Spinal cord (tissue), 10 donors: ENCODE measurements around the gene LGALS14. TPM values are rescaled to one million over a fixed set of nuclear protein-coding genes. Genes with fewer than 3 reads are reported as not detected.
"Not testable (repeated sequence)": the region's sequence is repeated elsewhere in the genome, so short reads cannot be mapped to it uniquely, and the experiment has no call there.

ENCODE experiments used
- DNase-seq, 6 donors: peaks; one replicate each; pipeline versions ENCODE4 v3.0.0 to v3.0.0-alpha.2; 2013 to 2015; ENCODE audit warnings: low spot score in 6 of 6, low read depth in 4 of 6
- H3K27ac ChIP-seq: one replicate; pipeline ENCODE4 v1.5.1; 2013; ENCODE audit warnings: low read depth, low read length, control low read depth
- H3K27me3 ChIP-seq: one replicate; pipeline ENCODE4 v1.6.1; 2013; ENCODE audit warnings: low read length; ENCODE audit not compliant: control insufficient read depth, insufficient read depth
- H3K36me3 ChIP-seq: one replicate; pipeline ENCODE4 v1.6.1; 2013; ENCODE audit warnings: low read length; ENCODE audit not compliant: control insufficient read depth, insufficient read depth
- H3K4me1 ChIP-seq: one replicate; pipeline ENCODE4 v1.6.1; 2013; ENCODE audit warnings: low read length; ENCODE audit not compliant: control insufficient read depth, insufficient read depth
- H3K4me3 ChIP-seq: one replicate; pipeline ENCODE4 v1.5.1; 2013; ENCODE audit warnings: low read depth, low read length, control low read depth
- H3K9me3 ChIP-seq: one replicate; pipeline ENCODE4 v1.6.1; 2013; ENCODE audit warnings: low read length; ENCODE audit not compliant: control insufficient read depth, insufficient read depth
- WGBS: methylation state at CpG from one replicate; pipeline ENCODE4 v1.1.5; 2013; ENCODE audit warnings: missing lambda C conversion rate; ENCODE audit not compliant: insufficient coverage; 5-methylcytosine and 5-hydroxymethylcytosine counted together
- polyA plus RNA-seq, 2 donors: library from polyadenylated mRNA; unstranded; fragments of 120-200 nt; gene quantifications; one replicate each; pipeline ENCODE4 v1.2.1, GENCODE V29; 2013; ENCODE audit not compliant: insufficient read length in 2 of 2
- total RNA-seq, 2 donors: library from RNA; depleted of rRNA in 1 of 2; stranded (reverse); fragments of 120-200 nt in 1 of 2; fragments of >200 nt in 1 of 2; gene quantifications; one replicate each; pipeline versions ENCODE4 v1.2.3 to v1.2.4, GENCODE V29; 2013 to 2014
- donor health status: healthy.

Gene LGALS14
- total and polyA plus RNA-seq, 4 donors = 0.28 to 0.57 (median 0.35) TPM; not detected in 1

DNA sequence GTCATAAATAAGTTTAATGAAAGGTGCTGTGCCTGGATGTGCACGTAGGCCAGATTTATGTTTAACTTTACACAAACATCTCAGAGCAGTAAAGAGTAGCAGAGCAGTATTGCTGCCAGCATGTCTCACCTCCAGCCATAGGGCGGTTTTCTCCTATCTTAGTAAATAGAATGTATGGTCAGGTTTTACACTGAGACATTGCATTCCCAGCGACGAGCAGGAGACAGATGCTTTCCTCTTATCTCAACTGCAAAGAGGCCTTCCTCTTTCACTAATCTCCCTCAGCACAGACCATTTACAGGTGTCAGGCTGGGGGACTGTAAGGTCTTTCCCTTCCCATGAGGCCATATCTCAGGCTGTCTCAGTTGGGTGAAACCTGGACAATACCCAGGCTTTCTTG, 15.6 kb upstream of the LGALS14 start:
- not testable (repeated sequence) for H3K4me1 ChIP-seq, H3K9me3 ChIP-seq, DNase-seq, H3K27me3 ChIP-seq, H3K36me3 ChIP-seq, H3K4me3 ChIP-seq, H3K27ac ChIP-seq
- WGBS = no CpG with 5 or more reads among the region's 4 CpGs

DNA sequence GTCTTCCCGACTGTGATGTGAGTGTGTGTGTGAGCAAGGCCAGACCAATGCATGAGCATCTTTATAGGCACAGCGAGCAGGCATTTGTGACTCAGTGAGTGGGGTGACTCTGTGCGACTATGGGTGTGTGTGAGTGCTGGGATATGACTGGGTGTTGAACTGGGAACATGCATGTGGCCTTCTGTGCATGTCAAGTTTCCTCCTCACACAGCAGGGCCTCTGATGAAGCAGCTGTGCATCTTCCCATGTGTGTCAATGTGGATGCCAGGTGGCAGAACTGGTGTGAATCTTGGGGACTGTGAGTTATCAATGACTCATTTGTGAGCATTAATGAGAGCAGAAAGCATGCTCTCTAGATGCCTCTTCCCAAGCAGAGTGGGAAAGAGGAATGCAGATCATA, 12.1 kb upstream of the LGALS14 start:
- H3K4me1 ChIP-seq = no peaks in the 10 kb centered on the region
- no peak for DNase-seq
- H3K9me3 ChIP-seq = no peaks in the 10 kb centered on the region
- no peaks in the 10 kb centered on the region for H3K27me3 ChIP-seq
- no peak overlapping the region for H3K4me3 ChIP-seq
- H3K27ac ChIP-seq = no peak overlapping the region
- H3K36me3 ChIP-seq = no peaks in the 10 kb centered on the region
- 85% methylated on average over 3 of the region's 3 CpGs for WGBS

DNA sequence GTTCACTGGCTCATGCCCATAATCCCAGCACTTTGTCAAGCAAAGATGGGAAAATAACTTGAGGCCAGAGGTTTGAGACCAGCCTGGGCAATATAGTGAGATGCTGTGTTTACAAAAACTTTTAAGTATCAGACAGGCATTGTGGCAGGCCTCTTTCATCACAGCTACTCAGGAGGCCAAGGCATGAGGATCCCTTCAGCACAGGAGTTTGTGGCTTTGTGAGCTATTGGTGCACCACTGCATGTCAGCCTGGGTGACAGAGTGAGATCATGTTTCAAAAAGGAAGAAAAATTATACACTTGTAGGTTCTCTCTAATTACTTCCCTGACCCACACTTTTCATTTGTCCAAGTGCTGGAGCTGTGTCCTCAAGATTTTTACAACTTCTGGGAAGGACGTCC, 11.5 kb upstream of the LGALS14 start:
- Histone ChIP-seq H3K4me3 (no peak overlapping the region), H3K27me3 (no peaks in the 10 kb centered on the region), H3K27ac (no peak overlapping the region), H3K4me1 (no peaks in the 10 kb centered on the region), H3K9me3 (no peaks in the 10 kb centered on the region), H3K36me3 (no peaks in the 10 kb centered on the region)
- 57% methylated on average over 1 of the region's 1 CpG for WGBS
- DNase-seq = no peak

DNA sequence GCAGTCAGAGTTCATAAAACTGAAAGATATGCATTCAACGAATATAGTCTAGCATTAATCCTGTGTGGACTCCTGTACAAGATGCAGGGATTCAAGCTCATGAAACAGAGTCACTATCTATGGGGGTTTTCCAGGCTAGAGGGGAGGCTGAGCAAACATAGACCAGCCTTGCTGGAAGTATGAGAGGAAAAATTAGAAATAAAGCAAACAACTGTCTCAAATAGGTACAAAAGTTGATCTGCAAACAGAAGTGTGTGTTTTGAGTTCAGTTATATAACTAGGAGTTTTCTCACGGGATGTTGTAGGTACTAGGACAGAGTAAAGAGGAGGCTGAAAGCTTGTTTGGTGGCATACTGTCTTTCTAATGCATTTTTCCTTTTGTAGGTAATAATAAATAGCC, 8.5 kb upstream of the LGALS14 start:
- Histone ChIP-seq H3K4me3 (no peak overlapping the region), H3K36me3 (no peaks in the 10 kb centered on the region), H3K27ac (no peak overlapping the region), H3K27me3 (no peaks in the 10 kb centered on the region), H3K9me3 (no peaks in the 10 kb centered on the region), H3K4me1 (no peaks in the 10 kb centered on the region)
- DNase-seq = no peak
- 60% methylated on average over 1 of the region's 2 CpGs for WGBS

DNA sequence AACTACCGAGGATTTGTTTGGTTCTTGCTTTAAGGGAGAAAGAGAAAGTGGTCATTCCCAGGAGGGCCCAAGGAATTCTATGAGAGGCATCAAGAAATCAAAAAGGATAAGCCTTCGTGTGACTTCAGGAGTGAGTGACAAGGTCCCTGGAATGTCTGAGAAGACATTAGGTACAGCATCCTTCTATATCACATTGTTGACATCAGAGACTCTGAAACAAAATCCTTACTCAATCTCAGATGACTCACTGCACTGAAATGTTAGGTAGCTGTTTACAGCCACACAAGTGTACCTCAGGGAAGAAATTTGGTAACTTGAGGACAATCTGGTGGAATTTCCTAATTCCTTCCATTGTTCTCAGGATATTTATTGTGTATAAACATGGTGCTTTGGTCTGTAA, 7.9 kb upstream of the LGALS14 start:
- H3K36me3 ChIP-seq = no peaks in the 10 kb centered on the region

DNA sequence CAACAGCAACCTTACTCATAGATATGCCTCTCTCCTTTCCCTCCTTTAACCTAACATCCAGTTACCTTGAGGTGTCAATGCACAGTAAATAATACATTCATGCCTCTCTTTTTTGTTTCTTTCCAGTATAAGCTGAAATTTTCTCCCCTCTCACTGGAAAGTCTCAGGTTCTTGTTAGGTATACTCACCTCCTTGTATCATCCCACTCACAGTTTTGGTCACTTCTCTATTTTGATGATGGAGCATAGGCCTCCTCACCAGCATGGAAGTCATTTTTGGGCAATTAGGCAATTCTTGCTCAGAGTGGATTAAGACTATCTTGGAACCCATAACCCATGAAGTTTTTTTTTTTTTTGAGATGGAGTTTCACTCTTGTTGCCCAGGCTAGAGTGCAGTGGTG, 5.7 kb upstream of the LGALS14 start:
- Histone ChIP-seq H3K4me1 (no peaks in the 10 kb centered on the region), H3K4me3 (no peak overlapping the region), H3K36me3 (no peaks in the 10 kb centered on the region), H3K9me3 (no peaks in the 10 kb centered on the region), H3K27me3 (no peaks in the 10 kb centered on the region), H3K27ac (no peak overlapping the region)
- no peak for DNase-seq

More for the DNA sequence above, 7.9 kb upstream of the LGALS14 start:
- Histone ChIP-seq H3K9me3 (no peaks in the 10 kb centered on the region), H3K4me3 (no peak overlapping the region), H3K27ac (no peak overlapping the region), H3K4me1 (no peaks in the 10 kb centered on the region), H3K27me3 (no peaks in the 10 kb centered on the region)
- WGBS = no CpG with 5 or more reads among the region's 2 CpGs
- no peak for DNase-seq

DNA sequence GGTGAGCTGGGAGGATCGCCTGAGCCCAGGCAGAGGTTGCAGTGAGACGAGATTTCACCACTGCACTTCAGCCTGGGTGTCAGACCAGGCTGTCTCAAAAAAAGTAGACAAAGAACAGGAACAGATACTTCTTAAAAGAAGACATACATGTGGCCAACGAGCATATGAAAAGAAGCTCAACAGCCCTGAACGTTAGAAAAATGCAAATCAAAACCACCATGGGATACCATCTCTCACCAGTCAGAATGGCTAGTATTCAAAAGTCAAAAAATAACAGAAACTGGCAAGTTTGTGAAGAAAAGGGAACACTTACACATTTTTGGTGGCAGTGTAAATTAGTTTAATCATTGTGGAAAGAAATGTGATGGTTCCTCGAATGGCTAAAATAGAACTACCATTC, 3.0 kb upstream of the LGALS14 start:
- H3K36me3 ChIP-seq = no peaks in the 10 kb centered on the region

DNA sequence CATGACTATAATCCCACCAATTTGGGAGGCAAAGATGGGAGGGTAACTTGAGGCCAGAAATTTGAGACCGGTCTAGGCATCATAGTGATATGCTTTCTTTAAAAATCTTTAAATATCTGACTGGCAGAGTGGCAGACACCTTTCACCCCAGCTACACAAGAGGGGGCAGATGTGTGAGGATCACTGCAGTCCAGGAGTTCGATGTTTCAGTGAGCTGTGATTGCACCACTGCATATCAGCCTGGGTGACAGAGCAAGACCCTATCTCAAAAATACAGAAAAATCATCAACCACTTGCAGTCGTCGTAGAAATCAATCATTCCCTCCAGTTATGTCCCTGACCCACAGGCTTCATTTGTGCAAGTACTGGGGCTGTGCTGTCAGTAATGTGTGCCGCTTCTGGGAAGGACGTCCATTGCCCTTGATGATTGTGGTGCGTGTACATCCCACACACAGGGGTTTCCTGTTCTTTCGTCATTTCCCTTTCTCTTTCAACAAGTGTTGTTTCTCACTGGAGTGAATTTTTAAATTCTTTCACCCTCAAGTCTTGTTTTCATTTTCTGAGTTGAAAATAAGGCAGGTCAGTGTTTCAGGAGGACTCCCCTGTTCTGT, 1.4 kb downstream of the LGALS14 start:
- H3K27me3 ChIP-seq = no peaks in the 10 kb centered on the region
- no peaks in the 10 kb centered on the region for H3K9me3 ChIP-seq
- WGBS = 71% methylated on average over 3 of the region's 8 CpGs
- H3K27ac ChIP-seq = no peak overlapping the region
- H3K36me3 ChIP-seq = no peaks in the 10 kb centered on the region
- no peaks in the 10 kb centered on the region for H3K4me1 ChIP-seq
- no peak for DNase-seq
- H3K4me3 ChIP-seq = no peak overlapping the region

More for the DNA sequence above, 3.0 kb upstream of the LGALS14 start:
- Histone ChIP-seq H3K27ac (no peak overlapping the region), H3K4me3 (no peak overlapping the region), H3K9me3 (no peaks in the 10 kb centered on the region), H3K27me3 (no peaks in the 10 kb centered on the region), H3K4me1 (no peaks in the 10 kb centered on the region)
- WGBS = 94% methylated on average over 2 of the region's 5 CpGs
- no peak for DNase-seq

DNA sequence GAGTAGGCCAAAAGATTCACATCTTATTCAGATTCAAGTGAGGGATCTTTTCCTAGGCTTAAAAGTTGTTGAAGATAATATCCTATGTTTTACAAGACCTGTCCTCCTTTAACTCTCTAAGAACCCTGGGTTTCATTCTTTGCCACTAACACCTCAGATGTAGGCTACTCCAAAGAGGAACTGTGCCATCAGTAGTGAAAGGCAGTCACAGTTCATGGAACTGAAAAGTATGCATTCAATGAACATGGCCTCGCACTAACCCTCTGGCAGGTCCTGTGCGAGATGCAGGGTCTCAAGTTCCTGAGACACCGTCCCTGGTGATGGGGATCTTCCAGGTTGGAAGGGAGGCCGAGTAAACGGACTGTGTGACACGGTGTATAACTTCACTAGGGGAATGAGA, 4.3 kb downstream of the LGALS14 start:
- Histone ChIP-seq H3K27me3 (no peaks in the 10 kb centered on the region), H3K4me1 (no peaks in the 10 kb centered on the region), H3K27ac (no peak overlapping the region), H3K9me3 (no peaks in the 10 kb centered on the region), H3K36me3 (no peaks in the 10 kb centered on the region), H3K4me3 (no peak overlapping the region)
- no peak for DNase-seq
- 83% methylated on average over 3 of the region's 6 CpGs for WGBS

DNA sequence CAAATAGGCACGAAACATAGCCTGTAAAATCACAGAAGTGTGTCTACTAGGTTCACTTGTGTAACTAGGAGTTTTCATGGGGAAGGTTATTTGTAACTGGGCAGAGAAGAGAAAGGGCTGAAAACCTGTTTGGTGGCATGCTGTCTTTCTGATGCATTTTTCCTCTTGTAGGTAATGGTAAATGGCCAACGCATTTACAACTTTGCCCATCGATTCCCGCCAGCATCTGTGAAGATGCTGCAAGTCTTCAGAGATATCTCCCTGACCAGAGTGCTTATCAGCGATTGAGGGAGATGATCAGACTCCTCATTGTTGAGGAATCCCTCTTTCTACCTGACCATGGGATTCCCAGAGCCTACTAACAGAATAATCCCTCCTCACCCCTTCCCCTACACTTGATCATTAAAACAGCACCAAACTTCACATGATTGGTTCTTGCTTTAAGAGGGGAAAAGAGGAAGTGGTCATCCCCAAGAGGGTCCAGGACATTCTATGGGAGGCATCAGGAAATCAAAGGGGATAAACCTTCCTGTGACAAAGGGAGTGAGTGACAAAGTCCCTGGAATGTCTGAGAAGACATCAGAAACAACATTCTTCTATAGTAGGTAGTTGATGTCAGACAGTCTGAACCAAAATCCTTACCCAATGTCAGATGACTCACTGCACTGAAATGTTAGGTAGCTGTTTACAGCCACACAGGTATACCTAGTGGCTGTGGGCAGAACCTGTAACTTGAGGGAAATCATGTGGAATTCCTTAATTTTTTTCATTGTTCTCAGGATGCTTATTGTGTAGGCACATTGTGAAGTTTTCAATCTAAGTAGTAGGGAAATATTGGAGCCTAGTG, 5.0 kb downstream of the LGALS14 start:
- Histone ChIP-seq H3K4me3 (no peak overlapping the region), H3K36me3 (no peaks in the 10 kb centered on the region), H3K27ac (no peak overlapping the region), H3K27me3 (no peaks in the 10 kb centered on the region), H3K4me1 (no peaks in the 10 kb centered on the region), H3K9me3 (no peaks in the 10 kb centered on the region)
- 71% methylated on average over 3 of the region's 5 CpGs for WGBS
- DNase-seq = no peak
